GM19455 (cell line): ENCODE data around the gene PLCH2.

Experiments
- ATAC-seq: cut with Tn5 transposase; IDR thresholded peaks from one replicate; pipeline ENCODE4 v1.9.1; 2021; ENCODE audit not compliant: unreplicated experiment

Gene PLCH2

DNA sequence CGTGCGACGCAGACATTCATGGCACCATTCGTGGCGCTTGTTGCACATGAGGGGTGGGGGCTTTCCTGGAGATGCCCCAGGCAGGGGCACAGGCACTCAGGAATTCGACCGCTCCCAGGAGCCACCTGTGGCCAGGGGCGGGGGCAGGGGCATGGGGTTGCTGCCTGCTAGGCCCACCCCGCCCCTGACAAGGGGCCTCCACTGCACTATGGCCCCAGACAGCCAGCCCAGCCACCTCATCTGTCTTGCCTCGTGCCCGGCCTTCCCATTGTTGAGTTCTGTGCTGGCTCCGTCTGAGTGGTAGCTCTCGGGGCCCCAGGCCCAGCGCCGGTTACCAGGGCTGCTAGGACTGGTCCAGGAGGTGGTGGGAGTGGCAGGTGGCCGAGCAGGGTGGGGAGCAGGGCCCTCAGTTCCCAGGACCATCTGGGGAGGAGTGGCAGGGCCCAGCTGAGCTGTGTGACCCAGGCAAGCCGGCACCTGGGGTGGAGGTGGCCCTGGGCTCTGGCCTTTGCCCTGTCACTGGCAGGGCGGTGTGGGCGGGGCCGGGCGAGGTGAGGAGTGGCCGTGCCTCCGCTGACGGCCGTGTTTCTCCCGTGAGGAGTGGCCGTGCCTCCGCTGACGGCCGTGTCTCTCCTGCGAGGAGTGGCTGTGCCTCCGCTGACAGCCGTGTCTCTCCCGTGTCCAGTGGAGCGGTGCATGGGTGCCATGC lies 1.9 kb downstream of the PLCH2 start:
- ATAC-seq: no peak

GRCh38 chr1:2479186-2479585 lies 3.1 kb downstream of the PLCH2 start:
- ATAC-seq: no peak

DNA sequence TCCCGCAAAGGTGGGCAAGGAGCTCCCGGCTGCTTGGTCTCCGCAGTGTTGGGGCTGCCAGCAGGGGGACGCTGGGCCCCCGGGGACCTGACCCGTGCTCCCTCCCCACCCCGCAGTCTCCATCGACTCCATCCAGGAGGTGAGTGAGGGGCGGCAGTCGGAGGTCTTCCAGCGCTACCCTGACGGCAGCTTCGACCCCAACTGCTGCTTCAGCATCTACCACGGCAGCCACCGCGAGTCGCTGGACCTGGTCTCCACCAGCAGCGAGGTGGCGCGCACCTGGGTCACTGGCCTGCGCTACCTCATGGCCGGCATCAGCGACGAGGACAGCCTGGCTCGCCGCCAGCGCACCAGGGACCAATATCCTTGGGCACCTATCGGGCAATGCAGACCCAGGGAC lies 3.5 kb downstream of the PLCH2 start:
- ATAC-seq: no peak

- no peak for ATAC-seq
Observed at GRCh38 chr1:2480236-2480985, 4.3 kb downstream of the PLCH2 start.

- ATAC-seq: no peak
Observed at GRCh38 chr1:2480986-2481364, 4.9 kb downstream of the PLCH2 start.

DNA sequence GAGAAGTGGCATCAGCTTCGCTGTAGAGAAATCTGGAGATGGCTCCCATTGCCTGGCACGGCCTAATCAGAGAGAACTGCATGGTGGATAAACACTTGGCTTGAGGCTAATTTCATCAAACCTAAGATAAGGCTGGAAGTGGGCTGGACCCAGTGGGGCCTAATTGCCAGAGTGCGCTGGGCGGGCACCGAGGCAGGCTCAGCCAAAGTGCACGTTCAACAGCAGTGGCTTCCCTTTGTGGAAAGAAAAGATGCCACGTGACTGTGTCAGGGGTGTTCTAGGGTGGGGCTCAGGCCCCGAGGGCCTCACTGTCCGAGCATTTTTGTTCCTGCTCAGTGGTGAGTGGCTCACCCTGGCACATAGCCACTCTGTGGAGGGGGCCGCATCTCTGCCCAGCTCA lies 5.8 kb downstream of the PLCH2 start:
- no peak for ATAC-seq

GRCh38 chr1:2482588-2482987 lies 6.5 kb downstream of the PLCH2 start:
- ATAC-seq: no peak

DNA sequence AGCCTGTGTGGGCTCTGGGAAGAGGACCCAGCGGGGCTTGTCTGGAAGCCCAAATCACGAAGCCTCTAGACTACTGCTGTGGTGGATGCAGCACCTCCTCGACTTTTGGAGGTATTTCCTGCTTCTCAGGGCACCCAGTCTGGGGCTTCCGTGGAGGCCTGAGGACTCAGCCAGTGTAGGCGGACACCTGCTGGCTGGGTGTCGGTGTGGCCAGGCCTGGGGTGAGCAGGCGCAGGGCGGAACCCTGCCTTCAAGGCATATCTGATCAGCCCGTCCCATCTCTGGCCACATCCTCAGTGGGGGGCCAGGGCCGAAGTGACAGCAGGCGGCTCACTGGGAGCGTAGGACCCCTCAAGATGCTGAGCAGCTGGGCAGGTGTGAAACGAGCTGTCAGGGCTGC lies 6.9 kb downstream of the PLCH2 start:
- no peak for ATAC-seq

GRCh38 chr1:2483970-2484369 lies 7.9 kb downstream of the PLCH2 start:
- no peak for ATAC-seq

GRCh38 chr1:2486041-2486440 lies 10.0 kb downstream of the PLCH2 start:
- no peak for ATAC-seq

GRCh38 chr1:2486558-2486957 lies 10.5 kb downstream of the PLCH2 start:
- ATAC-seq: no peak

DNA sequence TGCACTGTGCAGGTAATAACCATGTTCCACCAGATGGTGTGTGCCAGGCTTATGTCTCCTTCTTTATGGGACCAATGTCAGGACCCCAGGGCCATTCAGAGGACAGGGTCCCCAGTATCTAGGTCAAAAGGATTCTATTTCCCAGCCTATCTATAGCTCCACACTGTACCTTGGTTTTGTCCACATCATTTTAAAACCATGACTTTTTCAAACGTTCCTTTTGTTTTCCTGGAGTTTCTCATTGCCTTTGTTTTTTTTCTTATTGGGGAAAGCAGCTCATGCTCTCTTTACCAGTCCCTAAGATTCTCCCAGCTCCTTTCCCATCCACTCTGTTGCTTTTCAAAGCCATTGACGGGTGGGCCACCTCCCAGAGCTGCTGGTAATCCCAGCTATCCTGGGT lies 12.6 kb downstream of the PLCH2 start:
- ATAC-seq: no peak

GRCh38 chr1:2489615-2490014 lies 13.5 kb downstream of the PLCH2 start:
- ATAC-seq: no peak

GRCh38 chr1:2492091-2492490 lies 16.0 kb downstream of the PLCH2 start:
- no peak for ATAC-seq

DNA sequence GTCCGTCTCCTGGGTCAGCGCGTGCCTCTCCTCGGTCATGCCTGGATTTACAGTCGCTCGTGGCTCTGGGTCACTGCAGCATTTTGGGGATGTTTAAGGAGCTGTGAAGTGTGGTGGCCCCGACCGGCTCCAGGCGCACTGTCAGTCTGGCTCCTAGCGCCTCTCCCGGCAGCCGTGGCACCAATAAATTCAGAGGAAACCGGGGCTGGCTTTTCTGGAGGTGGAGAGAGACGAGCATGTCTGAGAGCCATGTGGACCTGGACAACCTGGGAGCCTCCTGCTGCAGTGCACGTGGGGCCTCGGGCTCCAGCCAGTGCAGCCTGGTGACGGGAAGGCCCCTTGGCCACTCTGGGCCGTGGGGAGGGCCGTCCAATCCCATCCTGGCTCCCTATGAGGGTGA lies 17.1 kb downstream of the PLCH2 start:
- ATAC-seq: no peak

DNA sequence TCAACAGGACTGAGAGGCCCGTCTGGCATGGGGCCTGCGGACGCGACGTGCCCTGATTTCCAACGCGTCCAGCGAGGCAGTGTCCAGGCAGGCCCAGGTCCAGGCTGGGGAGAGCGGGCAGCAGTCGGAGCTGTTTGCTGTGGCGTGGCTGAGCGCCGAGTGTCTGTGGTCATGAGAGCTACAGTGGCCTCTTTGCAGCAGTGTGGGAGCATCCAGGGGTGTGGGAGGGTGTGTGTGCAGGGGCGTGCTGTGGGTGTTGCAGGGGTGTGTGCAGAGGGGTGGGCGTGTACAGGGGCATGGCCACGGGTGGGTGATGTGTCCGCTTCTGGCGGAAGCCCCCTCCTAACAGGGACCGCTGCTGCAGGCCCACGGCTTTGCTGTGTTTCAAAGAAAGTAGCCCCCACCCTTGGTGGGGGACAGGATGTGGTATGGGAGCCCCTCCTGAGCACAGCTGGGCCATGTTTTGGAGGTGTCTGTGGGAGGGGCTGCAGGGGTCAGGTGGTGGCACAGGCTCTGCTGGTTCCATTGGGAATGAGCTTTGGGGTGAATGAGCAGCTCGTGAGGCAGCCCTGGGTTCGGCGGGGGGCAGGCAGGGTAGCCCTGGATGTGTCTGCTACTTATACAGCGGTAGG lies 17.7 kb downstream of the PLCH2 start:
- no peak for ATAC-seq

DNA sequence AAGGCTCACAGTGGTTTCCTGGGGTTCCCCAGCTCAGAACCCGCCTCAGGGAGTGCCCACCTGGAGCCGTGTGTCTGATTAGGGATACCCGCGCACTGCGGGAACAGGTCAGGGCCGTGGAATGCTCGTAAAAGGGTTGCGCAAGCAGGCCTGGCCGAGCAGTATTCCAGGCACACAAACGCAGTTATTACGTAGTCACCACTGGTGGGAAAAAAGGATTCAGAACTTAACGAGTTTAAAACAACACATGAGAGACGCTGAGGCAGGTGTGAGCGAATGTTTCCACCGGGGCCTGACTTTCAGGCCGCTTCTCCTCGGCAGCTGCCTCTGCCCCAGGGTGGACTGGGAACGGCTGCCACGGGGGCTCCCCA lies 18.2 kb downstream of the PLCH2 start:
- ATAC-seq: no peak

- no peak for ATAC-seq
Observed at GRCh38 chr1:2495026-2495425, 18.9 kb downstream of the PLCH2 start.

- no peak for ATAC-seq
Observed at GRCh38 chr1:2495546-2495945, 19.5 kb downstream of the PLCH2 start.

- no peak for ATAC-seq
Observed at GRCh38 chr1:2496087-2496622, 20.1 kb downstream of the PLCH2 start.

- no peak for ATAC-seq
Observed at GRCh38 chr1:2496746-2497145, 20.7 kb downstream of the PLCH2 start.

DNA sequence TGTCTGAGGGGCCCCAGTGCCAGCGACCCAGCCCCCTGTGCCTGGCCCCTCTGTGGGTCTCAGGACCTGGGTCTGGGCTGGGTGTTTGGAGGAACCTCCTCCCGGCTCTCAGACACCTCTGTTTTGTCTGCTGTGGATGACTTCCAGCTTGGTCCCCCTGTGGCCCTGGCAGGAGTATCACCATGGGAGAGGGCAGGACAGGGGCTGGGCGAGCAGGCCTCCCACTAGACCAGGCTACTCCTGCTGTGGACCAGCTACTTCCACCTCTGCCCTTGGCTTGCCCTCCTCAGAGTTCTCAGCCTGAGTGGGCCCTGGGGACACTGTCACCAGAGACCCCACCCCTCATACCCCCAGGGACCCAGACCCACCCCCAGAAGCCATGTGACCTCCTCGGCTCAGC lies 21.8 kb downstream of the PLCH2 start:
- no peak for ATAC-seq
